ENCODE data around the gene NEURL1.
"Not testable (repeated sequence)": the region's sequence is repeated elsewhere in the genome, so short reads cannot be mapped to it uniquely, and the experiment has no call there.

NEURL1 gene

DNA sequence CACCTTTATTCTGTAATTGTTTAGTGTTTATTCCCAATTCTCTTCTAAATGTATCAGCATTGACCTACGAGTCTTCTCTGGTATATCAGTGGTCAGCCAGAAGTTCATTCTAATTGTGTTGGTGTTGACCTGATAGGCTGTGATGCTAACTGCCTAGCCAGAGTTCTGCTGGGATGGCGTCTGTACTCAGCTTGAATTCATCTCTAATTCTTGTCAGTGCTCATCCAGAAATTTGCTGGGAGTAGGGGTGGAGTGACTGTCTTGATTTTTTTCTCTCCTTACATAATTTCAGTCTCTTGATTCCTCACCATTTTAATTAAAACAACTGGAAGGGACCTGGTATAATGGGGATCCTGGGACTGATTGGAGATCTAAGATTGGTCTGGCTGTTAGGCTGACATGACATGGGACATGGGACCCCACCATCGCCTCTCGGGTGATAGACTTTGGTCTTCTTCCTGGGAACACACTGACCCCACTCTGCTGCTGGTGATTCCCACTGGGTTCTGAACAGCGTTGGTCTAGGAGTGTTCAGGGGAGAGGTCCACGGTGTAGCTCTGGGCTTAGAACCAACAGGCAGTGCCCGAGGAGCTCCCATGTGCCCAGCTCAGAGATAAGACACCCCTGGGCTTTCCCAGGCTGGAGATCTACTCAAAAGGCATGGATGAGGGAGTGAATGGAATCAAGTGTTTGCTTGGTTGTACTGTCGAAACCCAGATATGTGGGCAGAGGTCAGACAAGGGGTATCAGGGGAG is 3.8 kb downstream of the NEURL1 start:
- no peak for DNase-seq

DNA sequence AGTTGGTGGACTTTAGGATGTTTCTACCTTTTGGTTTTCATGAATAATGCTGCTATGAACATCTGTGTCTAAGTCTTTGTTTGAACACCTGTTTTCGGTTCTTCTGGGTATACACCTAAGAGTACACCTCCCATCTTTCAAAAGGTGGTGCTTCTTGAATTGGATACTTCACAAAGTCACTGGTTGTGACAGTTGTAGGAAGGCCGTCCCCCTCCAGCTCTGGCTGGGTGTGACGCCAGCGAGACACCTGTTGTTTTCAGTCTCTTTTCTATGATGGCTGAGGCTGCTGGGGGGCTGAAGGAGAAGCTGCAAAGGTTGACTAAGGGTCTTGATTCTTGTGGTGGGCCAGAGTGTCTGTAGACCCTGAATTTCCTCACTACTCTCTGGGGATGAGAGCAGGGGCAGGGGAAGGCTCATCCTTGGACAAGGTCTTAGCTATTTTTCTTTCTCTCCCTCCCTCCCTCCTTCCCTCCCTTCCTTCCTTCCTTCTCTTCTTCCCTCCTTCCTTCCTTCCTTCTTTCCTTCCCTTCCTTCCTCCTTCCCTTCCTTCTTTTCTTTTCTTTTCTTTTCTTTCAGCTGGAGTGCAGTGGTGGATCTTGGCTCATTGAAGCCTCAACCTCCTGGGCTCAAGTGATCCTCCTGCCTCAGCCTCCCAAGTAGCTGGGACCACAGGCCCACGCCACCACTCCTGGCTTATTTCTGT is 5.6 kb downstream of the NEURL1 start:
- no peak for DNase-seq

DNA sequence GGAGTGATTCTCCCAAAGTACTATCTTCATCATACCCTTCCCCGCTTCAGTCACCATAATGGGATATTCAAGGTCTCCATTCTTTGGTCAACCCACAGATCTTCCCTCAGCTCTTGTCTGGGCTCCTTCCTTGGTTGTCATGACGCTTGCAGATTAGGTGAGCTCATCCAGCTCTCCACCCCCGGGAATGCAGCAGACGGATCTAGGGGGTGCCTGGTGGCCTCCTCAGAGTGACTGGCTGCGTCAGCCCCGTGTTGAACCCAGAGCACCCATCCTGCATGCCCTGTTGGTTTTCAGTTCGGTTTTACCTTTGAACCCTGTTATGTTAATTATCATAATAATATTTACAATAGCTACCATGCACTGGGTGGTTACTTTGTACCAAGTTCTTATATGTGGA is 6.4 kb downstream of the NEURL1 start:
- no peak for DNase-seq

DNA sequence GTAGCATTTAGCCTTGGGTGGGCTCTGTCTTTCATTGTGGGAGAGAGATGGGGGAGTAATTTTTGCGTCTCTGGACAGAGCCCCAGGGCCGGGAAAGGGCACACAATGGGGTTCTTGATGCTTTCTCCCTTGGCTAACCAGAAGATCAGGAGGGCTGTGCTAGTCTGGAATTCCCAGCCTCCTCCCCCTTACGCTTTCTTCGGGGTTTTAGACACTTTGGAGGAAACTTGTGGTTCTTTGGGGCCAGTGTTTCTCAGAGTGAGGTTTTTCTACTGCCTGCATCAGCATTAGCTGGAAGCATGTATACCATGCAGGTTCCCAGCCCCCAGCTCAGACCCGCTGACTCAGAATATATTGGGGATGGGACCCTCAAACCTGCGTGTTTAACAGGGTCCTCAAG is 7.0 kb downstream of the NEURL1 start:
- DNase-seq: no peak

DNA sequence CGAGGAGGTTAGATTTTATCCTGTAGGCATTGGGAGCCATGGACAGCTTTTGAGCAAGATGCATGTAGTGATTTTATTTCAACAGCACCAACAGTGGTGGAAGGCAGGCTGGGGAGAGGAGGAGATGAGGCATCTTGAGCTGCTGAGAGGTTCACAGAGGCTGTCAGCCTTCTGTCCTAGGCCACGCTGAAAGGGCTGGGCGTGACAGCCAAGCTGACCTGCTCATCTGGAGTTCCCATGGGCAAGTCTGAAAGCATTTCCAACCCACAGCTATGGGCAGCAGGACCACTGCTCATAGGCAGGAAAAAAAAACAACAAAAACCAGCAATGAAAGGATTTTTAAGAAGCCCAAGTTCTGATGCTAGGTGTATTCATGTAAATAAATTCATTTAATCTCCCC is 7.7 kb downstream of the NEURL1 start:
- DNase-seq: no peak

DNA sequence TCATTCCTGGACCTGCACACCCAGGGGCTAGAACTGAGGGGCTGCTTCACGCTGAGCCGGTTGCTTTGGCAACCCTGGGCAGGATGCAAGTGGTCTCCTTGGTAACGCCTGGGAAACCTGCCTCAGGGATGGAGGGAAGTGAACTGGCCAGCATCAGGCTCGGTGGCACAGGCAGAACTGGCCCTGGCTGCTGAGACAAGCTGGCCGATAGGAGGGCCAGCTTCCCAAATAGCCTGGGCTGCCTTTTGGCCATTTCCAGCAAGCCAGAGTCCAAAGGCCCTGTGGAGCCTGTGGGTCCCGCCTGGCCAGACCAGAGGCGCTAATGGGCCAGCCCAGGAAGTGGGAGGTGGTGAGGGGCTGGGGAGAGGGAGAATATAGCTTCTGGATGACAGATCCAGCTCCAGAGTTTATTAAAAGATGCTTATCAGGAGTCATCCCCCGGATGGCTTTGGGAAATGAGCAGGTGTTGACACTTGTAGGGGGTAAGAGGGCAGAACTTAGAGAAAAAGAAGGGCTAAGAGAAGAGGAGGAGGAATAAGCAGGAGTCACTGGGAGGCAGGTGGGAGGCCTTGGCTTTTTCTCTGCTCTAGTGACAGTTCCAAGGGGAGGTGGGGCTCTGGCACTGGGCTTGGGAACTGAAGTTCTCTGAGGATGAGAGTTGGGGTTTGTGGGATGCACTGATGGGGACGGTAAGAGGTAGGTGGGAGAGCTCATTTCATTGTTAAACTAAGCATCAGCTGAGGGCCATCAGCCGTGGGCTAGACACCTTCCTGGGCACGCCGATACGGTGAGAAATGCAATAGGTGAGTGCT is 9.6 kb downstream of the NEURL1 start:
- DNase-seq: no peak

DNA sequence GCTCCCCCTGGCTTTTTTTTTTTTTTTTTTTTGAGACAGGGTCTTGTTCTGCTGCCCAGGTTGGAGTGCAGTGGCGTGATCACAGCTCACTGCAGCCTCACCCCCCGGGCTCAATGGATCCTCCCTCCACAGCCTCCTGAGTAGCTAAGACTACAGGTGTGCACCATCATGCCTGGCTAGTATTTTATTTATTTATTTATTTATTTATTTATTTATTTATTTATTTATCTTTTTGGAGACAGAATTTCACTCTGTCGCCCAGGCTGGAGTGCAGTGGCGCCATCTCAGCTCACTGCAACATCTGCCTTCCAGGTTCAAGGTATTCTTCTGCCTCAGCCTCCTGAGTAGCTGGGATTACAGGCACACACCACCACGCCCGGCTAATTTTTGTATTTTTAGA is 10.3 kb downstream of the NEURL1 start:
- DNase-seq: not testable (repeated sequence)

DNA sequence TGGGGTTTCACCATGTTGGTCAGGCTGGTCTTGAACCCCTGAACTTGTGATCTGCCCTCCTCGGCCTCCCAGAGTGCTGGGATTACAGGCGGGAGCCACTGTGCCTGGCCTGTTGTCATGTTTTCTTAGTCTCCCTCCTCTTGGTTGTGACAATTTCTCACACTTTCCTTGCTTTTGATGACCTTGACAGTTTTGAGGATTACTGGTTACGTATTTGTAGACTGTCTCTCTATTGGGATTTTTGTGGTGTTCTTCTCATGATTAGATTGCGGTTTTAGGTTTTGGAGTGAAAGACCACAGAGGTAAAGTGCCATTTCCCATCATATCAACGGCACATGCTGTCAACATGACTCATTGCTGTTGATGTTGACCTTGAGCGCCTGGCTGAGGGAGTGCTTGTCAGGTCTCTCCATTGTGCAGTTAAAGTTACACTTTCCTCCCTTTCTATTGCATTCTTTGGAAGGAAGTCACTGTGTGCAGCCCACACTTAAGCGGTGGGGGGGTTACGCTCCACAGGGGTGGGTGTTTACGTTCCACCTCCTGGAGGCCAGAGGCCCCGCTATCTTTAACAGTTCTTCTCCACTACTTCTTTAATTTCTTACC is 10.8 kb downstream of the NEURL1 start:
- DNase-seq: no peak

DNA sequence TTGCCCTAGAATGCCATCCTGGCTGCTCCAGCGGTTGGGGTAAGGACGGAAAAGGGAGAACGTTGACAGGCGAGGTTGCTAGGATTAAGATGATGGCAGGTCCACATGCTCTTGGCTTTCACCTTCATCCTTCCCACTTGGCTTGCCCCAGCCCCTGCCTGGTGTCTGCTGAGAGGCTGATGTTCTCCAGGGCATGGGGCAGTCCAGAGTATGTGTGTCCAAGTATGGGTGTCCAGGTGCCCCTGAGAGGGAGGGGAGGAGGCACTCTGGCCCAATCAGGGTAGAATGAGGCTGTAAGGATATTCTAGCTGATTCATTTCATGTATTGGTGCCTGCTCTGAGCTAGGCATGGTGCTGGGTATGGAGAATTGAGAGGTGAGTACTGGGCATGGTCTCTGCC is 12.6 kb downstream of the NEURL1 start:
- DNase-seq: no peak

DNA sequence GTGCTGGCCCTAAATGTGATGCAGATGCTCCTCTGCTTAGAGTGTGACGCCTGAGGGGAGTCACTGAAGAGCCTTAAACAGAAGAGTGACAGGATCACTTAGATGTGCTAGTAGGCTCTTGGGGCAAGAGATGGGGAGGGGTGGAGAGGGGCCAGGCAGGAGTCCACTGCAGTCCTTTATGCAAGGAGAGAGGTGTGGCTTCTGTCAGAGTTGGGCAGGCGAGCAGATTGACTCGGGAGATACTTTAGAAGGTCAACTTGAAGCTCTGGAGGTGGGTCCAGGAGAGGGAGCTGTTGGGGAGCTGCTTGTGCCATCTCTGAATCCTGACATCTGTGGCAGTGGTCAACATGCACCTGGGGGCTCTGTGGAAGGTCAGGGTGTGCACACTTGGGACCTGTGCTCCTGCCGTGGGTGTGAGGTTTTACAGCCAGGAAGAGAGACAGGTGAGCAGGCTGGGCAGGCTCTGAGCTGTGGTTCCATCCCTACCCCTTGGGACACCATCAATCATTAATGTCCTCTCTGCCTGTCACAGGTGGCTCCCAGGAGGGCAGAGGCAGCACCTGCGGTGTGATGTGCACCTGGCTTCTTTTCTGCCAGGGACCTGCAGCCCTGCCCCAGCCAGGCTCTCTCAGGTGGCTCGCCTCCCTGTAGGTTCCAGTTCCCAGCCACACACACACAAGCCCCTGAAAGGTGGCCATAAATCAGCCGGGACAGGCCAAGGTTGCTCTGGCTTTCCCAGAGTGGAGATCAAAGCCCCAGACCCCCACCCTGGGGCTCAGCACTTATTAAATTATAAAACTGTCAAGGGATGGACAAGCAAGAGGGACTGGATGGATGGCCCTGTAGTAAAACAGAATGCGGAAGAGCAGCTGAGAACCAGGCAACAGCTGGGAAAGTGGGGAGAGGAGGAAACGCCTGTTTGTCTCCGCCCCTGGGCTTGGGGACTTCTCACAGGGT is 14.0 kb downstream of the NEURL1 start:
- DNase-seq: no peak

DNA sequence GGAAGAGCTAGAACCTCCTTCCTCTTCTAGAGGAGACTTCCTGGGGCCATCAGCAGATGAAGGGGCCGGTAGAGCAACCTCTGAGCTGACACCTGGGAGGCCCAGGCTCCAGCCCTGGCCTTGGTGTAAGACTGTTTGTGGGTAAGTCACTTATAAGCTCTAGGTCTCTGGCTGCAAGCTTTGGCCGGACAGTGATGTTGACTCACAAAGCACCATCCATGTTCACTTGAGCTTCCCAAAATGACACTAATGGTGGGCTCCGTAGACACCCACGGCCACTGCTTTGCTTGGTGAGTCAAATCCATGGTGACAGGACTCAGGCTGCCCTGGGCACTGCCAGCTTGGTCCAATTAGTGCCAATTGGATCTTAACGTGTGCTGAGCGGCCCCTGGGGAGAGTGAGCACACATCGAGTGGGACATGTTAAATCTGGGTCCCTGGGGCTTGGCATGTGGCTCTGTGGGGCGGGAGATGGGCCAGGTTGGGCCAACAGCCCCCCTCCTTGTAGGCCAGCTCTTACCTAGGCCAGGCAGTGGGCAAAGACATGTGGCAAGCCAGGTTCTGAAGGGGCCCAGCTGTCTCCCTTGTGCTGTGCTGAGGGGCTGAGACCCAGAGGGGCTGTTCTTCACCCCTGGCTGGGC is 16.7 kb downstream of the NEURL1 start:
- no peak for DNase-seq

DNA sequence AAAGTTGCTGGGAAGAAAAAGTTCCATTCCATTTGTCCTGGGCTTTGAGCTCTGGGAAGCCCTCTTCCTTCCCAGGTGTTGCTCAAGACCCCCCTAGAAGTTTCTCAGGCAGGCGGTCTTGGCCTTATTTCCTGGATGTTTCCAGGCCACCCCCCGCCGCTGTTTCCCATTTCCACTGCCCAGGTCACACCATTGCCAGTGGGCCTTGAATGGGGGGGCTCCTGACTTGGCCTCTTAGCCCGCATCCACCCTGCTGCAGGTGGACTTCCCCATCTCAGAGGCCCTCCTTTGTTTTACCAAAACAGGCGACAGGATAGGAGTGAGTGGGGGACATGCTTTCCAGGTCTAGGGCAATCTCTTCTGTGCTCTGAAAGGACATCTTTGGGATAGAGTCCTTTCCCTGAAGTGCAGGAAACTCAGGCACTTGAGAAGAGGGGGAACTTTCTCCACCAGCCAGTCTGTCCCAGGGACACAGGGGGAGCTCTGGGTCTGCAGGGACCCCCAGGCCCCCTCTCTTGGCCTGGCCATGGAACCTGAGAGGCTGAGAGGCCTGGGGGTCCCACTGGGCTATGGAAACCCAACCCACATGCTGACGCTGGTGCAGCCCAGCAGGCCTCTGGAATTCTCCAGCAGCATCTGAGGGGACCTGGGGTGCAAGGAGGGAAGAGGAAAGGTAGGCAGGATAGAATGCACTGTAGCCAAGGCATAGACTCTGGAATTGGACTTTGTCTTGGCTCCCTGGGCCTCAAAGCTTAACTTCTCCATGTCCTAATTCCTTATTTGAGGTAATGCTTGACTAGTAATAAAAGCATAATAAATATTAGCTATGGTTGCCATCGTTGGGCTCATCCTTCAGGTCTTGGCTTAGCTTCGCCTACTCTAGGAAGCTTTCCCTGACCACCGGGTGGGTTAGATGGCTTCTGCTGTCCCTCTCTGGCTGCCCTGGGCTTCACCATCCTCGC is 17.6 kb downstream of the NEURL1 start:
- DNase-seq: no peak

DNA sequence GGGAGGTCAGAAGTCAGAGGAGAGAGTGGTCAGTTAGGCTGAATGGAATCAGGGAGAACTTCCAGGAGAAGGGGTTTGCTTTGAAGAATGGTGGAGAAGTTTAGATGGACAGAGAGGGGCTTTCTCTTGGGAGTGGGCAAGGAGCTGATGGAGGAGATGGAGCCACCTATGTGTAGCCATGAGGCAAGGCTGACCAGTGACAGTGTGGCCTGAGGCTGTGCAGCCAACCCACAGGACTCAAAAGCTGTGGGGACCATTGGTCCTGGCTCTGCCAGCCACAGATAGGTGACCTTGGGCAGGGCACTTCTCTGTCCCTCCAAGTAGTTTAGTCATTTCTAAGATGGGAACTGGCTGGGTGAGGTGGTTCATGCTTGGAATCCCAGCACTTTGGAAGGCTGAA is 18.7 kb downstream of the NEURL1 start:
- no peak for DNase-seq

DNA sequence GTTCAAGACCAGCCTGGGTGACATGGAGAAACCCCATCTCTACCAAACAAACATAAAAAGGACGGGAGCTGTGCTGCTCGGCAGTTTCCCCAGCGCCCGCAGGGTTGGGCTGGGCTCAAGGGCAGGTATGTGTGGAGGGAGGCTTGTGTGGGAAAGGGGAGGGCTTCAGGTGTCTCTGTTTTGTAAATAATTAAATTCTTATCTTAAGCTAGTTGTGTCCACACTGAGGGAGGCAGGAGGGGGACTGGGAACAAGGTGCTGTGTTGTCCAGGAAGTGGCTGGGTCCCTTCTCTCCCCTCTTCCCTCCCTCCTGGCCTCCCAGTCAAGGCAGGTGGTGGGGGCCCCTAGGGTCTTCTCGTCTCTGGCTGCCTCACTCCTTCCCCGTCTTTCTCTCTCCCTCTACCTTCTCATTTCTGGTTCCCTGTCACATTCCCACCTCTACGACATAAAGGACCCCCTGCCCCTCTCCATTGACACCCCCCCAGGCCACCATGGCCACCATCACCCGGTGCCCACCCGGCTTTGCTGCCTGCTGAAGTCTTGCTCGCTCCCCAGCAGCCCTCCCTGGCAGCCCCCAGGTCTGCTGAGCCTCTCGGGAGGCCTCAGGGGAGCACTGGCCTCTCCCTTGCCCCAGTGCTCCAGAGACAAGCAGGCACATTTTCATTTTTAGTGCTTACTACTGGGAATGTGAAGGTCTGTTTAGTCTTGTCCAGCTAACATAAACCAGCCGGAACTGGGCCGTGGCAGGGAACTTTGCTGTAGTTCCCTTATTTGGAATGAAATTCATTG is 19.3 kb downstream of the NEURL1 start:
- DNase-seq: no peak

DNA sequence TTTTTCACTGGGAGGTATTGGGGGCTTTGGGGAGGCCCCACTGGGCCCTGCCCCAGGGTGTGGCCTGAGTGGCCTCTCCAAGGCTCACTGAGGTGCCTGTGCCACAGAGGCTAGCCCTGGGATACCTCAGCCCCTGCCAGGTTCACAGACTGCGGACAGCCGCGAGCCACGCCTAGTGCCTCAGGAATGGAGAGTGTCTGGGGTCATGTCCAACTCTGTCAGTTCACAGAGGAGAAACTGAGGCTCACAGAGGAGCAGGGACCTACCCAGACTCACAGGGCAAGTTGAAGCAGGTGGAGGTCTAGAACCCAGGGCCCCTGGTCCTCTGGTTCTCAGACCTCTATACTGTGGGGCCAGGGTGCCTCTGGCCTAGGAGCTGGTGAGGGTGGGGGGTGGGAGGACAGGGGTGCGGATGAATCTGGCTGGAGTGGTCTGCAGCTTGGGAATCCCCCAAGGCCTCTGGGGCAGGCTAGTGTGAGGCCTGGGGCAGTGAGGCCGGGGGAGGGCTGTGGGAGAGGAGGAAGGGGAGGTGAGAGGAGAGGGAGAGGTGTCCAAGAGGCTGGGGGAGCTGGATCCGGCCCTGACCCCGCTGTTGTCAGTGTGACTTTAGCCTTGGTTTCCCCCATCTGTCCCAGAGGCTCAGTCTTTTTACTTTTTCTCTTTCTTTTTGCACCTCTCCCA is 20.0 kb downstream of the NEURL1 start:
- no peak for DNase-seq

DNA sequence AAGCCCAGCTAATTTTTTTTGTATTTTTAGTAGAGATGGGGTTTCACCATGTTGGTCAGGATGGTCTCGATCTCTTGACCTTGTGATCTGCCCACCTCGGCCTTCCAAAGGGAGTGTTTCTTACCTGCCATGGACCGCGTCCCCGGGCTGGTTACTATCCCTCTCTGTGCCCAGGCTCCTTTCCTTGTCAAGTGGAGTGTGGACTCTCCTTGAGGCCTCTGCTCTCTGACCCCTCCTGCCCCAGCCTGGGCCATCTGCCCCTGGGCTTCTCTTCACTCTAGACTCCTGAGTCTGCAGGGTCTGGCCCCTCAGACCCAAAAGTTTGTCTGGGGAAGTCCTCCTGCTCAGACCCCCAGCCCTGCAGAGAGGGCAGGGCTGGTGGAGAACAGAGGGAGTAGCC is 20.7 kb downstream of the NEURL1 start:
- no peak for DNase-seq

DNA sequence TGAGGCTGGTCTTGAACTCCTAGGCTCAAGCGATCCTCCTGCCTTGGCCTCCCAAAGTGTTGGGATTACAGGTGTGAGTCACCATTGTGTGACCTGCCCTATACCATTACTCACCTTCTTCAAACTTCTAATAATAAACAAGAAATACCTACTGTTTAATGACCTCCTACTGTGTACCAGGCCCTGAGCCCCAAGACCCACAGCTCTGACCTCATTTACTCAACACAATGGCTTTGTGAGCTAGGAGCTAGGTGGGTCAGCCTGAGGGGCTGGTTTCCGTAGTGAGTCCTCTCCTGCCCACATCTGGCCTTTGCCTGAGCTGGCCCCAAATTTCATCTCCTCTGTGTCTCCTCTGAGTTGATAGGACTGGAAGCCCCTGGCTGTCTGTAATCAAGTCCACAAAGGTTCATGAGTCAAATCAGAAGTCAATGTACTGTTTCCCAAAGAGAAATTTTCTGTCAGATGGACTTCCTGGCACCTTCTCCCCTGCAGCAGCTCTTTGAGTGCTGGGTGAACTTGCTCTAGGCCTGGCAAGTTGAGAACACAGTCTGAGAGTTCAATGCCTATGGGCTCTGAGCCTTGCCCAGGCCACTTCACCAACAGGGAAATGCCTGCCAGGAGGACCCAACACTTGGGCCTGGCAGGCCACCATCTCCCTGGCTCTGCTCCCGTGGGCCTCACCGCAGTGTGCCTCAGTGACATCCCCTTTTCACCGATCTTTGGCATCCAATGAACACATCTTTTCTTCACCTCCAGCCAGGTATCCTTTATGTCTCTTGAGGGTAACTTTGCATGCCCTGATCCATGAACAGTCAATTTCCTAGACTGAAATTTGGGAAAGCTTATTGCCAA is 24.0 kb downstream of the NEURL1 start:
- DNase-seq: no peak

DNA sequence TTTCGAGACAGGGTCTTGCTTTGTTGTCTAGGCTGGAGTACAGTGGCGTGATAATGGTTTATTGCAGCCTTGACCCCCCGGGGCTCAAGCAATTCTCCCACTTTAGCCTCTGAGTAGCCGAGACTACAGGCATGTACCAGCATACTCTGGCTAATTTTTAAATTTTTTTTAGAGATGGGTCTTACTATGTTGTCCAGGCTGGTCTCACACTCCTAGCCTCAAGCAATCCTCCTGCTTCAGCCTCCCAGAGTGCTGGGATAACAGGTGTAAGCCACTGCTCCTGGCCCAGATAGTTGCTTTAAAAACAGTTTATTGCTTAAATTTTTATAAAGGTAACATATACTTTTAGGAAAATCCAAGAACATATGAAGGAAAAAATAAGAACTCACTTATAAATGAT is 26.3 kb downstream of the NEURL1 start:
- DNase-seq: no peak

Data from NCI-H1092 treated with DMSO at 0.1 percent for 48 hours (cell line).